Esophagus muscularis mucosa (tissue), 4 donors: ENCODE measurements around the gene TMEFF2. TPM values are rescaled to one million over a fixed set of nuclear protein-coding genes. Genes with fewer than 3 reads are reported as not detected.

ENCODE experiments used
- DNase-seq: peaks from one replicate; pipeline ENCODE4 v3.0.0-alpha.2; 2017; ENCODE audit errors: extremely low spot score
- H3K27ac ChIP-seq, 4 donors: fragments of 200-600 bp; sonication (generic); replicated peaks in 1 of 4; 1 replicate in 3 of 4; 2 replicates in 1 of 4; pipeline ENCODE4 v1.5.1; 2016 to 2019; ENCODE audit warnings: mild to moderate bottlenecking in 1 of 4
- H3K27me3 ChIP-seq, 4 donors: fragments of 200-600 bp; sonication (generic); one replicate each; pipeline versions ENCODE4 v1.5.1 to v1.6.0; 2016 to 2019
- H3K36me3 ChIP-seq, 4 donors: fragments of 200-600 bp; sonication (generic); one replicate each; pipeline ENCODE4 v1.5.1; 2016 to 2019
- H3K4me1 ChIP-seq, 4 donors: fragments of 200-600 bp; sonication (generic); one replicate each; pipeline ENCODE4 v1.5.1; 2016 to 2019
- H3K4me3 ChIP-seq, 4 donors: fragments of 200-600 bp; sonication (generic); 1 replicate in 2 of 4; 2 replicates in 2 of 4; pipeline ENCODE4 v1.5.1; 2016 to 2019; ENCODE audit warnings: mild to moderate bottlenecking in 4 of 4, moderate library complexity in 1 of 4
- H3K9me3 ChIP-seq, 4 donors: fragments of 200-600 bp; sonication (generic); 1 replicate in 3 of 4; 2 replicates in 1 of 4; pipeline ENCODE4 v1.5.1; 2016 to 2019
- CTCF ChIP-seq, 3 experiments: fragments of 200-600 bp in 2 of 3; fragments of 450-650 bp in 1 of 3; sonication (generic) in 2 of 3; IDR thresholded peaks; one replicate each; pipeline ENCODE4 v1.5.1; 2017 to 2019; ENCODE audit warnings: antibody characterized with exemption in 3 of 3, mild to moderate bottlenecking in 2 of 3, moderate library complexity in 1 of 3
- EP300 ChIP-seq: sonication (generic); formaldehyde crosslinking; IDR thresholded peaks from one replicate; pipeline ENCODE4 v1.6.1; 2017; ENCODE audit warnings: antibody characterized with exemption
- POLR2A ChIP-seq: fragments of 450-650 bp; IDR thresholded peaks from one replicate; pipeline ENCODE4 v1.6.1; 2017; ENCODE audit warnings: antibody characterized with exemption, moderate library complexity, mild to moderate bottlenecking, low read depth
- POLR2AphosphoS5 ChIP-seq, 2 donors: sonication (generic); formaldehyde crosslinking; IDR thresholded peaks; one replicate each; pipeline ENCODE4 v1.6.1; 2017; ENCODE audit warnings: antibody characterized with exemption in 2 of 2
- WGBS: methylation state at CpG from one replicate; pipeline ENCODE4 v1.1.5; 2018; 5-methylcytosine and 5-hydroxymethylcytosine counted together
- intact Hi-C: fragments of 100-400 bp; cut with DNase I; formaldehyde crosslinking; loops from one replicate; pipeline ENCODE4 v1.15.1; 2023
- total RNA-seq, 4 donors: library from RNA; depleted of rRNA; stranded (reverse); fragments of >200 nt; gene quantifications; one replicate each; pipeline versions ENCODE4 v1.1.0 to v1.2.1, GENCODE V29; 2016

The TMEFF2 gene
- total RNA-seq, 4 donors from 2014 or later = 0.42 to 1.7 (median 0.55) TPM

GRCh38 chr2:191916826-191917225 lies 277.9 kb downstream of the TMEFF2 start:
- H3K4me1 ChIP-seq = peaks cover 0 to 9% (median 5%) of the 10 kb centered on the region in 4 donors
- H3K27ac ChIP-seq = no peak overlapping the region
- 84% methylated on average over 1 of the region's 1 CpG for WGBS
- TF ChIP-seq EP300 = no peak
- no peak for TF ChIP-seq CTCF (IDR thresholded peaks at IDR 0.05)
- no peaks in the 10 kb centered on the region for H3K9me3 ChIP-seq
- no peak for DNase-seq
- no peaks in the 10 kb centered on the region for H3K27me3 ChIP-seq
- no peaks in the 10 kb centered on the region for H3K36me3 ChIP-seq
- no peak overlapping the region for H3K4me3 ChIP-seq
- intact Hi-C loops = no loop called here

GRCh38 chr2:191915750-191916149 lies 279.0 kb downstream of the TMEFF2 start:
- peaks cover 0 to 9% (median 5%) of the 10 kb centered on the region in 4 donors for H3K4me1 ChIP-seq
- intact Hi-C loops = no loop called here
- TF ChIP-seq CTCF (IDR thresholded peaks at IDR 0.05) (no peak), POLR2A (no peak), EP300 (no peak), POLR2AphosphoS5 (IDR thresholded peaks at IDR 0.05) (no peak)
- no peaks in the 10 kb centered on the region for H3K36me3 ChIP-seq
- H3K27me3 ChIP-seq = no peaks in the 10 kb centered on the region
- no peak overlapping the region for H3K27ac ChIP-seq
- 98% methylated on average over 2 of the region's 2 CpGs for WGBS
- H3K9me3 ChIP-seq = no peaks in the 10 kb centered on the region
- no peak overlapping the region for H3K4me3 ChIP-seq
- no peak for DNase-seq

- H3K27ac ChIP-seq = no peak overlapping the region
- no peaks in the 10 kb centered on the region for H3K9me3 ChIP-seq
- TF ChIP-seq POLR2AphosphoS5 (IDR thresholded peaks at IDR 0.05) = no peak
- no peak overlapping the region for H3K4me3 ChIP-seq
- H3K27me3 ChIP-seq = no peaks in the 10 kb centered on the region
- 71% methylated on average over 1 of the region's 1 CpG for WGBS
- H3K36me3 ChIP-seq = no peaks in the 10 kb centered on the region
- DNase-seq = no peak
- intact Hi-C loops = no loop called here
- peaks cover 0 to 9% (median 5%) of the 10 kb centered on the region in 4 donors for H3K4me1 ChIP-seq
Measured at GRCh38 chr2:191913796-191914195, 280.9 kb downstream of the TMEFF2 start.

GRCh38 chr2:191912764-191913163 lies 282.0 kb downstream of the TMEFF2 start:
- H3K27ac ChIP-seq = no peak overlapping the region
- peaks cover 0 to 9% (median 5%) of the 10 kb centered on the region in 4 donors for H3K4me1 ChIP-seq
- TF ChIP-seq CTCF (IDR thresholded peaks at IDR 0.05) (no peak), POLR2A (no peak), EP300 (no peak), POLR2AphosphoS5 (IDR thresholded peaks at IDR 0.05) (no peak)
- no peak for DNase-seq
- intact Hi-C loops = no loop called here
- H3K36me3 ChIP-seq = no peaks in the 10 kb centered on the region
- 67% methylated on average over 3 of the region's 3 CpGs for WGBS
- H3K27me3 ChIP-seq = no peaks in the 10 kb centered on the region
- H3K9me3 ChIP-seq = no peaks in the 10 kb centered on the region
- H3K4me3 ChIP-seq = no peak overlapping the region

- no peaks in the 10 kb centered on the region for H3K27me3 ChIP-seq
- peaks cover 0 to 9% (median 7%) of the 10 kb centered on the region in 4 donors for H3K4me1 ChIP-seq
- TF ChIP-seq POLR2A = no peak
- no peak for TF ChIP-seq POLR2AphosphoS5 (IDR thresholded peaks at IDR 0.05)
- TF ChIP-seq CTCF (IDR thresholded peaks at IDR 0.05) = no peak
- no peak for TF ChIP-seq EP300
- no peak overlapping the region for H3K4me3 ChIP-seq
- 60% methylated on average over 2 of the region's 2 CpGs for WGBS
- H3K27ac ChIP-seq = no peak overlapping the region
- intact Hi-C loops = no loop called here
- no peaks in the 10 kb centered on the region for H3K36me3 ChIP-seq
- no peak for DNase-seq
- H3K9me3 ChIP-seq = no peaks in the 10 kb centered on the region
Measured at GRCh38 chr2:191910518-191910917, 284.2 kb downstream of the TMEFF2 start.
